Lower lobe of right lung (tissue), 2 donors: ENCODE results near the gene ANK3. TPM values are rescaled to one million over a fixed set of nuclear protein-coding genes. Genes with fewer than 3 reads are reported as not detected.

Experiments used
- ATAC-seq, 2 donors: fragments of 200-7000 bp; cut with Tn5 transposase; one replicate each; pipeline ENCODE4 v1.9.1; 2020 to 2022; ENCODE audit warnings: mild to moderate bottlenecking in 2 of 2, moderate library complexity in 2 of 2
- DNase-seq: peaks from one replicate; pipeline ENCODE4 v3.0.0-alpha.2; 2020
- H3K27ac ChIP-seq: fragments of 200-600 bp; one replicate; pipeline ENCODE4 v1.8.0; 2022
- H3K27me3 ChIP-seq: fragments of 200-600 bp; one replicate; pipeline ENCODE4 v1.8.0; 2022; ENCODE audit warnings: low read depth
- H3K36me3 ChIP-seq: fragments of 200-600 bp; one replicate; pipeline ENCODE4 v1.8.0; 2022; ENCODE audit warnings: mild to moderate bottlenecking
- H3K4me1 ChIP-seq: fragments of 200-600 bp; one replicate; pipeline ENCODE4 v1.8.0; 2022
- H3K4me3 ChIP-seq: fragments of 200-600 bp; one replicate; pipeline ENCODE4 v1.8.0; 2022; ENCODE audit warnings: mild to moderate bottlenecking
- H3K9me3 ChIP-seq: fragments of 200-600 bp; one replicate; pipeline ENCODE4 v1.8.0; 2022
- intact Hi-C: fragments of 100-400 bp; cut with DNase I; formaldehyde crosslinking; loops from one replicate; pipeline ENCODE4 v1.11.0; 2022
- total RNA-seq: library from RNA; stranded (reverse); fragmentation: NEBNext Ultra II Directional; extraction: Animal tissue kit (Norgen Biotek cat#: 25700); gene quantifications from one replicate; pipeline ENCODE4 v1.2.1, GENCODE V29; 2021
- TF ChIP-seq, protein P1 (sequence below): fragments of 200-600 bp; IDR thresholded peaks from one replicate; pipeline ENCODE4 v1.8.0; 2022; ENCODE audit warnings: antibody characterized with exemption, mild to moderate bottlenecking
- donor health status: DM: no; HTN: yes; CAD: no; lungs with severe emphysema.

The ANK3 gene
- total RNA-seq, 1 donor from 2014 or later, result 75.9 TPM

DNA sequence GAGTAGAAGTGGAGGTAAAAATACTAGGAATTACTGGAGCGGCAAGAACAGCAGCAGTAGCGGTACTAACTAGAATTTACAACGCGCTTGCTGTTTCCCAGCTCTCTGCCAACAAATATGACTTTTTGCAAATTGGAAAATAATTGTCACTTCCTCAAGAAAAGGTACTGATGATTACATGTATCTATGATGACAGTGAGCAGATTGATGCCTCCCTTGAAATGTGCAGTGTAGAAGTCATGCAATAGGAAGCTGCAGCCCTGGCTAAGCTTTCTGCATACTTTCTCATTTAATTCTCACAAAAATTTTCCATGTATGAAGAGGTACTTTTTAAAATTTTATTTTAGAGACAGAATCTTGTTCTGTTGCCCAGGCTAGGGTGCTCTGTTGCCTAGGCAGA lies 49.9 kb downstream of the ANK3 start:
- H3K27me3 ChIP-seq, result no peaks in the 10 kb centered on the region
- H3K36me3 ChIP-seq, result no peaks in the 10 kb centered on the region
- no peak overlapping the region for H3K4me3 ChIP-seq
- TF ChIP-seq, protein P1, sequence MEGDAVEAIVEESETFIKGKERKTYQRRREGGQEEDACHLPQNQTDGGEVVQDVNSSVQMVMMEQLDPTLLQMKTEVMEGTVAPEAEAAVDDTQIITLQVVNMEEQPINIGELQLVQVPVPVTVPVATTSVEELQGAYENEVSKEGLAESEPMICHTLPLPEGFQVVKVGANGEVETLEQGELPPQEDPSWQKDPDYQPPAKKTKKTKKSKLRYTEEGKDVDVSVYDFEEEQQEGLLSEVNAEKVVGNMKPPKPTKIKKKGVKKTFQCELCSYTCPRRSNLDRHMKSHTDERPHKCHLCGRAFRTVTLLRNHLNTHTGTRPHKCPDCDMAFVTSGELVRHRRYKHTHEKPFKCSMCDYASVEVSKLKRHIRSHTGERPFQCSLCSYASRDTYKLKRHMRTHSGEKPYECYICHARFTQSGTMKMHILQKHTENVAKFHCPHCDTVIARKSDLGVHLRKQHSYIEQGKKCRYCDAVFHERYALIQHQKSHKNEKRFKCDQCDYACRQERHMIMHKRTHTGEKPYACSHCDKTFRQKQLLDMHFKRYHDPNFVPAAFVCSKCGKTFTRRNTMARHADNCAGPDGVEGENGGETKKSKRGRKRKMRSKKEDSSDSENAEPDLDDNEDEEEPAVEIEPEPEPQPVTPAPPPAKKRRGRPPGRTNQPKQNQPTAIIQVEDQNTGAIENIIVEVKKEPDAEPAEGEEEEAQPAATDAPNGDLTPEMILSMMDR, result no peak
- H3K27ac ChIP-seq, result no peak overlapping the region
- DNase-seq (no peak), ATAC-seq (no peak)
- H3K9me3 ChIP-seq, result no peaks in the 10 kb centered on the region
- no peaks in the 10 kb centered on the region for H3K4me1 ChIP-seq
- intact Hi-C loops, result no loop called here

DNA sequence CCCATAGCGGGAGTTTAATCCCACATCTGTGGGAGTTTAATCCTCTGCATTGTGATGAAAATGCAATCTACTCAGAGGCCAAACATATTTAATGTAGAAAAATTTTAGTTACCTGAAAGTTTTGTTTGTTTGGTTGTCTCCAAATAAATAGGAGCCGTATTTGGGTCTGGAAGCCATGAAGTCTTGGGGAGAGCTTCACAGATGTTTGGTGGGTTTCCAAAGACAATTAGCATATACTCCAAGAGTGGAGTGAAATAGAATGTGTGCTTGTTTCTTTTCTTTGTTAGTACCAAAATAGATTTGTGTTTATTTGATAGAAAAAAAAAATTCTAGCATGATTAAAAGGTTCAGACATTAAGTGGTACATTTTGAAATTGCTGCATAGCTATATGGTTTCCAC lies 50.9 kb downstream of the ANK3 start:
- H3K27me3 ChIP-seq, result no peaks in the 10 kb centered on the region
- no peaks in the 10 kb centered on the region for H3K36me3 ChIP-seq
- no peak overlapping the region for H3K4me3 ChIP-seq
- no peaks in the 10 kb centered on the region for H3K9me3 ChIP-seq
- no peaks in the 10 kb centered on the region for H3K4me1 ChIP-seq
- intact Hi-C loops, result no loop called here
- DNase-seq (no peak), ATAC-seq (no peak)
- H3K27ac ChIP-seq, result no peak overlapping the region
- TF ChIP-seq, protein P1, result no peak

DNA sequence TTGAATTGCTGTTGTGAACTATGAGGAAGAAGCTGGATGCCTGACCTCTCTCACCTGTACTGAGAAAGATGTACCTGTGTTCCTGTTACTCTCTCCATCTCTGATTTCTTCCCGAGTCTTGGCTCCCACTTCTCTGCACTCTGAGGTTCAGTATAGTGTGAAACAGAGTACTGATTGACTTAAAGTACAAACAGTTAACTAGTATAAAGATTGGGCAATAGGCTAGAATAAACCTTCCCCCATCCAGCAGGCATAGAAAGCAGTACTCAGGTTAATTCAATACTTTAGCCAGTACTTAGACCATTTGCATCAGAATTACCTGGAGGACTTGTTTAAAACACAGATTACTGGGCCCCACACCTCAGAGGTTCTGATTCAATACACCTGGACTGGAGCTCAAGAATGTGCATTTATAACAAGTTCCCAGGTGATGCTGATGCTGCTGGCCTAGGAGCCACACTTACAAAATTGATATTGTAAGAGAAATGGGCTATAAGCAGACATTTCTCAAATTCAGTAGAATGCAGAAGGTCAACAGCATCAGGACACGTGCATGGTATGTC lies 51.6 kb downstream of the ANK3 start:
- DNase-seq (no peak), ATAC-seq (no peak)
- Histone ChIP-seq H3K4me3 (no peak overlapping the region), H3K4me1 (no peaks in the 10 kb centered on the region), H3K36me3 (no peaks in the 10 kb centered on the region), H3K27me3 (no peaks in the 10 kb centered on the region), H3K27ac (no peak overlapping the region), H3K9me3 (no peaks in the 10 kb centered on the region)
- TF ChIP-seq, protein P1, result no peak
- intact Hi-C loops, result no loop called here

DNA sequence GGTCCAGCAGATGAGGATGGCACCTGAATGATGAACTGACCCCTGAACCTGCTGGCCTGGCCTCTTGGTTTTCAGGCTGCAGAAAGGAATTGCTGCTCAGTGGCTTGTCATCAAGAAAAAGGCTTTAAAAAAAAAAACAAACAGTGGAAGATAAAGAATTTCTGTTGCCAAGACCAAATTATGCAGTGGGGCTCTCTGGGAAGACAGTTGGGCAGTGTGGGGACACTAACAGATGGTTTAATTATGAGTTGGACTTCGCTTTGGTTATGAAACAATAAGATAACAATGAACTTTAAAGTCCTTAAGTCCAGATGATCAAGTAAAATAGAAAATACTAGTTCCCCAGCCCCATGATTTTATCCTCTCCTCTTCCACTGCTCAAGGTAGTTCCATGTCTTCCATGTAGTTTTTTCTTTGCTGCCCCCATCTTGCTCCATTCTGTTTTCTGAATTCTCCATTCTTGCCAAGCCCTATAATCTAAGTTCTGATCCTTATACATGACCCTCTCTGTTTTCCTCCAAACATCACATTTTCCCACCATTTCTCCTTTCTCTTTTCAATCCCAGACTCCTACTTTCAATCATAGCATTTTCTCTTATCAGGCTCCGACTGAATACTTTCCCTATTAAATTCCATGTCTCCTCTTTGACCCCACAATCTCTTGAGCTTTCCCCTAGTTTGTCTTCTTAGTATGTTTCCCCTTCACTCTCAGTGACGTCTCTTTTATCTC lies 52.6 kb downstream of the ANK3 start:
- no peak for DNase-seq
- H3K27ac ChIP-seq, result no peak overlapping the region
- H3K9me3 ChIP-seq, result no peaks in the 10 kb centered on the region
- no peaks in the 10 kb centered on the region for H3K4me1 ChIP-seq
- H3K27me3 ChIP-seq, result no peaks in the 10 kb centered on the region
- H3K4me3 ChIP-seq, result no peak overlapping the region
- H3K36me3 ChIP-seq, result no peaks in the 10 kb centered on the region
- intact Hi-C loops, result no loop called here
- ATAC-seq, result no peak
- TF ChIP-seq, protein P1, result no peak

DNA sequence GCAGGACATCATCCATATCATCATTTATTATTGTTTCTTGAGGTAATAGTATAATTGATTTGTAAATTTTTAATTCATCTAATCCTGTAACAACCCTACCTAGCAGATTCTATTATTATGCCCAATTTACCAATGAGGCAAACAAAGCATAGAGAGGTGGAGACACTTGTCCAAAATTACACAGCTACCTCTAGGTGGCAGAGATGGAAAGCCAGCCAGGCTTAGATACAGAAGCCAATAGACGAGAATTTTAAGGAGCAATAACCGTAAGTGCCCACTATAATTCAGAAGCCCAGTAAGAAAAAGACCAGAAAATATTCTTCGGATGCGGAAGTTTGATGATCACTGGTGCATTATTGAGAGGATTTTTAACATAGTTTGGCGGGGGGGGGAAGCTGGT lies 54.0 kb downstream of the ANK3 start:
- intact Hi-C loops, result no loop called here
- Histone ChIP-seq H3K36me3 (no peaks in the 10 kb centered on the region), H3K4me3 (no peak overlapping the region), H3K27me3 (no peaks in the 10 kb centered on the region), H3K27ac (no peak overlapping the region), H3K9me3 (no peaks in the 10 kb centered on the region), H3K4me1 (no peaks in the 10 kb centered on the region)
- DNase-seq (no peak), ATAC-seq (no peak)
- TF ChIP-seq, protein P1, result no peak
